ENCODE measurements around the gene PAXIP1.
A peak's percentile ranks its signal among the peaks of the same experiment; 100 is the strongest.
"Not testable (repeated sequence)": the region's sequence is repeated elsewhere in the genome, so short reads cannot be mapped to it uniquely, and the experiment has no call there.

PAXIP1 gene

DNA sequence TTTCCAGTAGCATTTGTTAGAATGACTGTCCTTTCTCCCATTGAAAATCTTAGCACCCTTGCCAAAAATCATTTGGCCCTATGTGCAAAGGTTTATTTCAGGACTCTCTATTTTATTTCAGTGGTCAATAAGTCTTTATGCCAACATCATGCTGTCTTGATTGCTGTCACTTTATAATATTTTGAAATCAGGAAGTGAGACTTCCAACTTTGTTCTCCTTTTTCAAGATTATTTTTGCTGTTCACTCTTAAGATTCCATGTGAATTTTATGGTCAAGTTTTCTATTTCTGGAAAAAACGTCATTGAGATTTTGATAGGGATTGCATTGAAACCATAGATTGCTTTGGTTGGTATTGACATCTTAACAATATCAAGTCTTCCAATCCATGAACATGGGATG, 65.1 kb downstream of the PAXIP1 start:
- DNase-seq, result no peak

DNA sequence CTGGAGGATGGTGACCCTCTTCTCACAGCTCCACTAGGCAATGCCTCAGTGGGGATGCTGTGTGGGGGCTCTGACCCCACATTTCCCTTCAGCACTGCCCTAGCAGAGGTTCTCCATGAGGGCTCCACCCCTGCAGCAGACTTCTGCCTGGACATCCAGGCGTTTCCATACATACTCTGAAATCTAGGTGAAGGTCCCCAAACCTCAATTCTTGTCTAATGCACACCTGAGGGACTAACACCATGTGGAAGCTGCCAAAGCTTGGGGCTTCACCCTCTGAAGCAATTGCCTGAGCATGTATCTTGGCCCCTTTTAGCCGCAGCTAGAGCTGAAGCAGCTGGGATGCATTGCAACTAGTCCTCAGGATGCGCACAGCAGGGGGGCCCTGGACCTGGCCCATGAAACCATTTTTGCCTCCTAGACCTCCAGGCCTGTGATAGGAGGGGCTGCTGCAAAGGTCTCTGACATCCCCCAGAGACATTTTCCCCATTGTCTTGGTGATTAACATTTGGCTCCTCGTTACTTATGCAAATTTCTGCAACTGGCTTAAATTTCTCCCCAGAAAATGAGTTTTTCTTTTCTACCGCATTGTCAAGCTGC, 68.5 kb downstream of the PAXIP1 start:
- DNase-seq, result not testable (repeated sequence)

DNA sequence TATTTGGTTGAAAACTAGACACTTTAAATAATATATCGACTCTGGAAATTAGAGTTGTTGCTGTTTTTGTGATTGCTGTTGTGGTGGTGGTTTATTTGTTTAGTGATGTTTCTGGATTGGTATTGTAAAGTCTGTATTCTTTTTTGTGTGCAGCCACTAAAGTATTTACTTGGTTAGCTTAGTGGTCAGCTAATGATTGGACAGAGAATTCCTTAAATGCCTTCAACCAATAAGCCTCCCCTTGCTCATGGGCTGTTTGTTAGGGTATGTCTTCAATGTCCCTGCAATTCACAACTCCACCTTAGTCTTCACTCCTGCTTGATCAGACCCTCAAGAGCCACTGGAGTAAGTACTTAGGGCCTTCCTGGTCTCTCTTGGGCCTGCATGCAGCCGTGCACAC, 71.0 kb downstream of the PAXIP1 start:
- no peak for DNase-seq

DNA sequence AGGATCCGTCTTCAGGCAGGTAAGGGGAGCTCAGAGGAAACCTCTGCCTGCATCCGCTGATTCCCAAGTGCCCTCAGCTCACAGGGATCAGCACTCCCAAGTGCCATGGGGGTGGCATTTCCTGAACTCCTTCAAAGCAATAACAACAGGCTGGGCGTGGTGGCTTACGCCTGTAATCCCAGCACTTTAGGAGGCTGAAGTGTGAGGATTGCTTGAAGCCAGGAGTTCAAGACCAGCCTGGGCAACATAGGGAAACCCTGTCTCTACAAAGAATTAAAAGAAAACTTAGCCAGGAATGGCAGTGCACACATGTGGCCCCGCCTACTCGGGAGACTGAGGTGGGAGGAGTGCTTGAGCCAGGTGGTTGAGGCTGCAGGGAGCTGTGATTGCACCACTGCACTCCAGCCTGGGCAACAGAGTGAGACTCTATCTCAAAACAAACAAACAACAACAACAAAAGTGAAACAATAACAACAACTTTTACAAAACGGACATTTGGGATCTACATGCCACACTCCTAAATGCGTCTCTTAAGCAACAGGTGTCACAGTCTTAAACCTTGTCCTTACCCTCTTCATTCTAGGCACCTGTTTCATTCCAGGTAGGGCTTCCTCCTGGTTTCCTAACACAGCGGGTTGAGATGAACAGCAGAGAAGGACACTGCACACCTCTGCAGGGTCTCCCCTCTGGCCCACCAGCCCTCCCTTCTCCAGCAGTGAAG, 73.8 kb downstream of the PAXIP1 start:
- no peak for DNase-seq

DNA sequence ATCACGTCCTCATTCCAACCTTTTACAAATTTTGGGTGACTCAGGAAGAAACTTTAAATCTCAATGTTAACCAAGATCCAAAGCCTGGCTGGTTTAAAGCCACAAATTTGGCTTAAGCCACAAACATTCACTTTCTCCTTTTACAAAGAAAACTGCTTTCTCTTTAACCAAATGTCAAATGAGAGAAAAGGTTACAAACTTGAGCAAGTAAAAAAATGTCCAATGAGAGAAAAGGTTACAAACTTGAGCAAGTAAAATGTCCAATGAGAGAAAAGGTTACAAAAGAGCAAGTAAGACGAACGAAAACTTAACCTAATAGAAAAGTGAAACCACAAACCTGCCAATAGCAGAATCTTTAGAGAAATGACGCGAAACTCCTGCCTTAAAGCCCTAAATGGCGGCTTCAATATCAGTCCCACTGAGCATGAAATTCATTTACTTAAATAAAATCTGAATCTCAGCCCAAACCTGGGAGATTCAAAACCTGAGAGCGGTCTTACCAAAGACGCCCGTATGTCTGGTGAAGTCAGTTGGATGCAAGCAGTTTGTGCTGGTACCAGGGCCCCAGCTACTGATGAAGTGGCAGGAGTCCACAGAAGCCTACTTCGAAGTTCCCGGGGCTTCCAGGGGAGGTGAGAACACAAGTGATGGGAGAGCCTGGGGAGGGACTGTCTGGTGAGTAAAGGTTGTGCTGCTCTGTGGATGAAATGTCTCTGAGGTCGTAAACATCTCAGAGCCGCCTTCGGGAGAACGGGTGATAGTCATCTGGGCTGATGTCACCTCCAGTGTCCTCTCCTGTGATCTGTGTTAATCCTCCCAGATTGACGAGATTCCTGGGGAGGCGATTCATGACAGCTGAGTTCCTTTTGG, 74.6 kb downstream of the PAXIP1 start:
- peak; percentile 16 for DNase-seq

DNA sequence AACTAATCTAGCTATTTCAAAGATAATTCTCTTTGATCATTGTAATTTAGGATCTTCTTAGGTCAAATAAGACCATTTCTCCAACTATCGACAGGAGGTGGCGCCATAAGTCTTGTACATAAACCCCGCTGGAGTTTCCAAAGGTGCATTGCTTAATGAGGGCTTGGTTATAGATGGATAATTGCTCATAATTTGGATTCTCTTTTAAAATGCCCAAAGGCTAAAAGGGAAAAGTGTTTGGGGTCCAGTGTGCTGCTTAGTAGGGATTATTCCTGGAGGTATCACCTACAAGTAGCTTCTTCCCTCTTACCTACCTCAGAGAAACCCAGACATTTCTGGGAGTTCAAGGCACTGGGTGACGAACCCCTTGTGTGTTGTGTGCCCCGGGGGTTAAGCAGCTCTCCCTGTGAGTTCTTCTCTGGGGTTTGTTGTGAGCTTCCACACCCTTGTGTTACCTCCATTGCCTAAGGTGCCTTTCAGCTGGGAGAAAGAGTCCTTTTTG, 75.2 kb downstream of the PAXIP1 start:
- peak; percentile 82 for DNase-seq

DNA sequence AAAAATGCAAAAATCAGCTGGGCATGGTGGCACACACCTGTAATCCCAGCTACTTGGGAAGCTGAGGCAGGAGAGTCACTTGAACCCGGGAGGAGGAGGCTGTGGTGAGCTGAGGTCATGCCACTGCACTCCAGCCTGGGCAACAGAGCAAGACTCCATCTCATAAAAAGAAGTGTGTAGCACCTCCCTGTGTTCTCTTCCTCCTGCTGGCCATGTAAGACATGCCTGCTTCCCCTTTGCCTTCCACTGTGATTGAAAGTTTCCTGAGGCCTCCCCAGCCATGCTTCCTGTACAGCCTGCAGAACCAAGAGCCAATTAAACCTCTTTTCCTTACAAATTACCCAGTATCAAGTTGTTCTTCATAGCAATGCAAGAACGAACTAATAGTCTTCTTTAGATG, 80.5 kb downstream of the PAXIP1 start:
- DNase-seq, result not testable (repeated sequence)

DNA sequence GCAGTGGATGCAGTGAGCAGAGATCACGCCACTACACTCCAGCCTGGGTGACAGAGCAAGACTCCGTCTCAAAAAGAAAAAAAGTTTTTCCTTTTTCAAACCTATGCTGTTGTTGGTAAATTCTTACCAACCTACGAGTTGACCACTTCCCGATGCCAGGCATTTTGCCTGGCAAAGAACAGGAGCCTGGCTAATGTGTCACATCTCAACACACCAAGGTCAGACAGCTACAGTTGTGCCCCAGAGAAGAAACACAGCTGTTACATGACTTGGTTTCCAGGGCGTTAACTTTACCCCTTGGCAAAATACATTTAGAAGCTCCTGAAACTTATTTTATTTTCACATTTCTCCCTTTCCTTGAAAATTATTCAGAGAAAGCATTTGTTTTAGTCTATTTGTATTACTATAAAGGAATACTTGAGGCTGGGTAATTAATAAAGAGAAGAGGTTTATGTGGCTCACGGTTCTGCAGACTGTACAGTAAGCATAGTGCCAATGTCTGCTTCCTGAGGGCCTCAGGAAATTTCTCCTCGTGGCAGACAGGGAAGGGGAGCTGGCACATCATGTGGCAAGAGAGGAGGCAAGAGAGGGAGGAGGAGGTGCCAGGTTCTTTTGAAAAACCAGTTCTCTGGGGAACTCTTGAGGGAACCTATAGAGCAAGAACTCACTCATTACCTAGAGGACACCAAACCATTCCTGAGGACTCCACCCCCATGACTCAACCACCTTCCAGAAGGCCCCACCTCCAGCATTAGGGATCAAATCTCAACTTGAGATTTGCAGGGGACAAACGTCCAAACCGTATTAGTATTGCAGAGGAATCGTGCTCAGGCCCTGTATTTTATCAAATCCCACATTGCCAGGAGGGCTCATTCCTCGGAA, 83.3 kb downstream of the PAXIP1 start:
- no peak for DNase-seq

DNA sequence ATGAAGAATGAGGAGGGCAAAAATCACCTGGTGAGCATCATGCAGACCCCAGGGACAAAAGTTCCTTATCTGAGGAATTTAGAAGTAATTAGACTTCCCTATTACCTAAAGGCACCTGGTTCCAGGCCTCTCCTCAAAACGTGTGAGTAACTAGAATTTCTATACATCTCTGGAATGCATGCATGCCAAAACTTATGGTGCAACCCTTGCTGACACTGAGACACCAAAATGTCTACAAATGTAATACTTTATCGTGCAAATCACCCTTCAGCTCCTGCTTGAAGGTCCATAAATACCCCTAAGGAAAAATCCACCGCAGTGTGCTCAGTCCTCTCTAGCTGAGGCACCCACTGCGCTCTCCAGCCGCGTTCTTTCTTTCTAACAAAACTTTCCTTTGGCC, 84.2 kb downstream of the PAXIP1 start:
- no peak for DNase-seq

DNA sequence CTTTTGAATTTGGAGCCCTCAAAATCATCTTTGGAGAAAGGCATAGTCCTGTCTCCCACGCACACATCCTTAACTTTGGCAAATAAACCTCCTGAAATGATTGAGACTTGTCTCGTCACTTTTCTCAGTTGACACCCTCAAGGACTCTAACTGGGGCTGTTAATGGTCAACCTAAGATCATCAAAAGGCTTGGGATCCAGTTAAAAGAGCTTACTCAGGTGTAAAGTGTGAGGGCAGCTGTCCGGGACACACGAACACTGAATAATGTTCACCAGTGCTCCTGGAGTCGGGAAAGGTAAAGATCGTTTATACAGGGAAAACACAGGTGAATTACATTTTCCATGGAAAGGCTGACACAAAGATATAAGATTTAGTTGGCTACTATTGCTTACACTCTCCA, 84.7 kb downstream of the PAXIP1 start:
- no peak for DNase-seq

DNA sequence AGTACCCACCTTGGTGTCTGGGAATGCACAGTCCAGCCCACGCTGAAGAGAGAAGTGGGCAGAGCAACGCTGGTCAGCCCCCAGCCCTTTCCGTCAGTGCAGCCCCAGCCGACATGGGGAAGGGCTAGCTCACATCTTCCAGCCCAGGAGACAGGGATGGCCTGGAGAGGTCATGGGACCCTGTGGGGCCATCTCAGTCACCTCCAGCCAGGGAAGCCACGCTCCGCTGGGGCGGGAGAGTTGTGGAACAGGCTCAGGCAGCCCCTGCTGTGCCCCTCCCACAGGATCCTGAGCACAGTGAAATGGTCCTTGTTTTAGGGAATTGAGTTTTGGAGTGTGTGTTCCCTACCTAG, 85.1 kb downstream of the PAXIP1 start:
- DNase-seq, result no peak

DNA sequence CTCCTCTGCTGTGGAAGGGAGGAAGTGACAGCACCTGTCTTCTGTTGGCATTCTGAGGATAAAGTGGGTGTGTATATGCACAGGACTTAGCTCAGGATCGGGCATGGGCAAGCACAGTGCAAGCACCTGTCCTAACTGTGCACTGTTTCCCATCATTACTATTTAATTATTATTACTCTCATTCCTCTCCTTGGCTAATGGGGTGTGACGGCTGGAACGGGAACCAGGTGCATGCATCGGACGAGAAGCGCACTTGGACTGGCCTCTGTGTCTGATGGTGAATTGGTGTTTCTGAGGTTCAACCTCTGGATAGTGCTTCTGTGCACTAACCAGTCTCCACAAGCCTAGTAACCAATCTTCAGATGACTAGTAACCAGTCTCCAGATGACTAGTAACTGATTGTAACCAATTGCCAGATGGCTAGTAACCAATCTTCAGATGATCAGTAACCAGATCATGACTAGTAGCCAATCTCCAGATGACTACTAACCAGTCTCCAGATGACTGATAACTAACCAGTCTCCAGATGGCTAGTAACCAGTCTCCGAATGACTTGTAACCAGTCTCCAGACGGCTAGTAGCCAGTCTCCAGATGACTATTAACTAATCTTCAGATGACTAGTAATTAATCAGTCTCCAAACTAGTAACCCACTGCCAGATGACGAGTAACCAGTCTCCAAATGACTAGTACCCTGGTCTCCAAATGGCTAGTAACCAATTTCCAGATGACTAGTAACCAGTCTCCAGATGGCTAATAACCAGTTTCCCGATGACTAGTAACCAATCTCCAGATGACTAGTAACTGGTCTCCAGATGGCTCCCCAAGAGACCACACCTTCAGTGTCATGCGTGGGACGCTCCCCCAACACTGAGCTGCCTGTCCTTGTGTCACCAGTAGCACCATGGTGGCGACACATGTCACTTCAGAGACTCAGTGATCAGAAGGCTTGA, 85.8 kb downstream of the PAXIP1 start:
- DNase-seq, result no peak

DNA sequence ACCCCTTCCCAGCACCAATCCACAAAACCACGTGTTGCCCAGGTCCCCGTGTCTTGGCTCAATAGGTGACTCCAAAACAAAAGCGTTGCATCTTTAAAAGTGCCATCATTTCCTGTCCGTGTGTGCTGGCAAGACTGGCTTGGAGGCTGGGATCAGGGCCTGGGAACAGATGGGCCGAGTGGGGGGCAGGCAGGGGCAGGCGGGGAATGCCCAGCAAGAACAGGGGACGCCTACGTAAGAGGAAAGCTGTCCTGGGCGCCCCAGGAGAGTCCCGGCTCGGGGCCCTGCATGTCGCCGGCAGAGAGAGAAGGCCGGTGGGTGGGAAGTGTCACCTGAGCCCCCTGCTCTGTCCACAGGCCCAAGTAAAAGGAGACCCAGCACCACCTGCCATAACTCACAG, 86.5 kb downstream of the PAXIP1 start:
- DNase-seq, result no peak

DNA sequence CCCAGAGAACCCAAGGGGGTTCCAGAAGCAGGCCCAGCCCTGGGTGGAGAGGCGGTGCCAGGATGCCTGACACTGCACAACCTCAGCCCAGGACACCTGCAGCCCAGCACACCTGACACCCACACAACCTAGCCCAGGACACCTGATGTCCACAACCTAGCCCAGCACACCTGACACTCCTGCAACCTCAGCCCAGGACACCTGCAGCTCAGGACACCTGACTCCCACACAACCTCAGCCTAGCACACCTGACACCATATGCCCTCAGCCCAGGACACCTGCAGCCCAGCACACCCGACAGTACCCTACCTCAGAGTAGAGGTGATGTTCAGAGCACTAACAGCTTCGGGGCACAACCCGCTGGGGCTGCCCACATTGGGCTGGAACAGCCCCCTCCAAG, 87.3 kb downstream of the PAXIP1 start:
- DNase-seq, result no peak

DNA sequence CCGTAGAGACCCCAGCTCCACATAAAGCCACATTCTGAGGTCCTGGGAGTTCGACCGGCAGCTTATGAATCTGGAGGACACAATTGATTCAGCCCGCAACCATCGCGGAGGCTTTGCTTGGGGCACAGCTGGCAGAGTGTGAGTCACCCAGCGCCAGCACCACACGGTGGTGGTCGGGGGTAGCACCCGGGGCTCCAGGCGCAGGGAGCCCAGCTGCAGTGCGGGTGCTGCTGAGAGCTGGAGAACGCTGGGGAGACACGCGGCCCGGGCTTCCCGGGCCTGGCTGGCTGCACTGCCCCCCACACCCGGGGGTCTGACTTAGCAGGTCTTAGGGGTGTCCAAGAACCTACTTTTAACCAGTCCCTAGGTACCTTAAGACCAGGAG, 87.9 kb downstream of the PAXIP1 start:
- DNase-seq, result no peak

DNA sequence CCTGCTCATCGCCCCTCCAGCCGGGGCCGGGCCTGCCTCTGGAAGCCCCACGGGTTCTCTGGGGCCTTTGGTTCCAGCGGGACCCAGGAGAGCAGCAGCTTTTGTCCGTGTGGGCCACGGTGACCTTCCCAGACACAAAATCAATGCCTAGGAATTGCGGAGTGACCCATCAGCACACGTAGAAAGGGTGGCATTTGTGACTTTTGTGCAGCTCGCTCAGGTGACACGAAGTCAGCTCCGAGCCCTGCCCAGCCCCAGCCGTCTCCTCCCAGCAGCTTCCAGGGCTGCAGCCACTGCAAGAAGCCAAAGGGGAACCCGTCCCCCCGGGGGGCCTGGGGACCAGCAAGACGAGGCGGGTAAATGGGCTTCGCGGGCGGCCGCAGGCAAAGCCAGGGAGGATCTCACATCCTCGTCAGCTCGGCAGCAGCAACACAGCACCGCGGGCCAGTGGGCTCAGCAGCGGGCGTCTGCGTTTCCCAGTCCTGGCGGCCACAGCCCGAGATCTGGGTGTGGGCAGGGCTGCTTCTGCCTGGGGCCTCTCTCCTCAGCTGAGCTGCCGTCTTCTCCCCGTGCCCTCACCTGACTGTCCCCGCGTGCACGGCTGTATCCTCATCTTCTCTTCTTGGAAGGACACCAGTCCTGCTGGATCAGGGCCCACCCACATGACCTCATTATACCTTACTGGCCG, 88.5 kb downstream of the PAXIP1 start:
- no peak for DNase-seq

DNA sequence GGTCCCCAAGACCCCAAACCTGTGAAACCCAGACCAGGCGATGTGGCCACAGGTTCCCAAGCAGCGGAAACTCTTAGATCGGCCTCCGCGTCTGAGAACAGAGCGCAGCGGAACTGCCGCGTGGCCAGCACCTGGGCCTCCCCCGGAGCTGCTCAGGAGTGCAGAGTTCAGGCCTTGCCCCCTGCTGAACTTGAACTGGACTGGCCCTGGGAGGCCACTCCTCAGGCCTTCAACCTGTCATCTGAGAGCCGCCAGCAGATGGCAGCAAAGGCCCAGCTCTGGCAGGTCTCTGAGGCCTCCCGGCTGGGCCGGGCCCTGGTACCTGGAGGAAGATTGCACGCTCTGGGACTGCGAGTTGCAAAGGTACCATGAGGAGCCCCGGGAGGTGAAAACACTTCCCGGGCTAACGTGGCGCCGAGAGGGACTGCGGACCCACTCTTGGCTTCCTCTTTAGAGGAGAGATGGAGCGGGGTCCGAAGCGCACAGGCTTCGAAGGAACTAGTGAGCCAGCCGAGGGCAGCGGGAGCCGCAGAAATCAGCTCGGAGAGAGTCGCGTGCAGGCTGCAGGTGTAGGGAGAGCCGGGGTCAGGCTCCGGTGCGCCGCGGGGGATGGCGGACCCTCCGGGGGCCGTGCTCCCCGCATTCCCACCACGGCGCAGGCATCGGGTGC, 89.2 kb downstream of the PAXIP1 start:
- peak; percentile 36 for DNase-seq

DNA sequence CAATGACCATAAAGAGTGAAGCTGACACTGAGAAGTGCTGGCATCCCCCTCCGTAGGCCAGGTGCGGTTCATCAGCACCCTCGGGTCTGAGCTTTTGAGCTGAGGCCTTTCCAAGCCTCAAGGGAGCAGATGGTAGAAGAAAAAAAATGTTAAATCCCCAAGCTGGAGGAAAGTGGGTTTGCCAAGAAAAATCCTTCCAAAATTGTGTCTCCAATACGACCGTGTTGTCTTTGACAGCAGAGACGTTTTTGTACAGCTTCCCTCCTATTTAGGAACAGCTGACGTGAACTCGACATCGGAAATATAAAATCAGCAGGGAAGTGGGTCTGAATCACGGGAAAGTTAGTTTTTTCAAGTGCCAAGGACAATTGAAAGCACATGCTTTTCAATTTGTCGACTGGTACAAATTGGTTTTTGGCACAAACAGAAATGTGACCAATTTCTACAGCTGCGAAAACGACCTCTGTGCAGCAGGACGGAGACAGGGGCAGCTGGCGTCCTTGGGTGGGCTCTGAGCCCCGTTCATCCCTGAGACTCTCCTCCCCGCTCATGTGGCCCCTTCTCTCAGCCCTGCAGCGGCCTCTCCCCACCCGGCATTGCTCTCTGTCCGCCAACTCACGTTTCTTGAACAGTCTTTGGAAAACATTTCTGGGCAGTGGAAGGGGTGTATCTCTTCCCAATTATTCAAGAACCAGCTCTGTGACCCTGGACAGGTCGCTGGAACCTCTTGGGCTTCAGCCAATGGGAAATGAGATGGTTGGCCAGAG, 89.9 kb downstream of the PAXIP1 start:
- DNase-seq, result no peak

DNA sequence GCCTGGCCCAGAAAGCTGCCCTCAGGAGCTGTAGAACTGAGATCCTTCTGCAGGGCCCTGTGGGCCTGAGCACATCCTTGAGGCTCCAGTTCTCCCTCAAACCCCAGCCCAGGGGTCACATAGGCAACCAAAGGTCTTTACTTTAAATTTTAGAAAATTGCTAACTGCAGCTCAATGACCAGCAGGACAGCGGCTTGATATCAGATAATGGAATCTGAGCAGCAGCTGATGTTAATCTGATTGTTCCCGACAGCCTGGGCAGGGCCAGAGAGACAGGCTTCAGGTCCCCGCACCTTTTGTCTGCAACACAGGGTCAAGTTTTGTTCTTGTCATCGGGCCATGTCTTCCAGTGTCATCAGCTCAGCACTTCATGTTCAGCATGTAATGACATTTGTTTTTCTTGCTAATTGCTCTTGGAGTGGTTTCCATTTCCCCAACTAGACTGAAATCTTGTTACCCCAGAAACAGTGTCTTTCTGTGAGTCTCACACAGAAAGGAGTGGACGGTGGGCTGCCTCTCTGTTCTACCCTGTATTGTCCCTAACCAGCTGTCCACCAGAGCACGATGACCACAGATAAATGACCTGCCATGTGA, 91.0 kb downstream of the PAXIP1 start:
- no peak for DNase-seq
